HT-29 (cell line): ENCODE data around the gene MCTP2. TPM values are rescaled to one million over a fixed set of nuclear protein-coding genes. Genes with fewer than 3 reads are reported as not detected.

ENCODE experiments used
- DNase-seq: peaks from one replicate; pipeline ENCODE4 v3.0.0-alpha.2; 2015; ENCODE audit warnings: low spot score
- total RNA-seq: library from RNA; depleted of rRNA; stranded (reverse); fragments of >200 nt; shearing (Covaris generic); gene quantifications from 2 replicates; pipeline ENCODE4 v1.2.3, GENCODE V29; 2014

Gene MCTP2
- total RNA-seq, 1 experiment from 2014 or later, result 20.0 TPM

DNA sequence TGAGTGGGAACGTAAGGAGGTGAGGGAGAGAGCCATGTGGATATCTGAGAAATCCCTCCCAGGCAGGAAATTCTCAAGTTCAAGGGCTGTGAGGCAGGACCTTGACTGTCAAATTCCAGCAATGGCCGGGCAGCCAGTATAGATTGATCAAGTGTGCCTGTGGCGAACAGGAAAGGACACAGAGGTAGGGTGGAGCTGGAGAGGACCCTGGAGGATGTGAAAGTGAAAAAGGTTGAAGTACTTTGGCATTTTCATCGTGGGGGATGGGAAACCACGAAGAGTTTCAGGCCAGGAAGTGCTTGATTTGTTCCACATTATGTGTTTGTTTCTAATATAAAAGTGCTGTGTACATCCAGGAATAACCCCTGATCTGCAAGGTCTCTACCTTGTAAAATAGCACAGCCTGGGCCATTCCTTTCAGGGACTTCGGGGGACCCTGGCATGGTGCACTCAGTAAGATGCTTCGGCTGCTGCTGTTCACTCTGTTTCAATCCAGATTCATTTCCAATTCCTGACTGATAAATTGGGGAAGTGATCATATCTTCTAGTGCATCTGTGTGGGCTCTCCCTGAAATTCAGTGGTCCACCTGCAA lies 156.6 kb downstream of the MCTP2 start:
- DNase-seq, result no peak

DNA sequence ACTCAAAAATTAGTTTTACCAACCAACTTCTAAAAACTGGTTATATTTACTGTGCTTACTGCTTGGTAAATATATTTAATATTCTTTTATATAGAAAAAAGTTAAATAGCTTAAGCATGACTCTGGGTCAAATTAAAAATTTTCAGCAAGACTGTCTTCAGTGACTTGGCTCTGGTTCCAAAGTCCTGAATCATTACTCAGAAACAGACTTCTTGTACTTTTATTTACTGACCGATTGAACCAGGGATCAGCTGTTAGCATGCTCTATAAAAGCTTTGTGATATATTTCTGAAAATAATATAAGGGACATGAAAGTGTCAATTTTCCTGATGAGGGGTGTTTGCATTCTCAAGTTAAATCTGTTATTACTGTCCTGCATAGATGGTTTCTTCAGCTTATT lies 164.3 kb downstream of the MCTP2 start:
- DNase-seq, result no peak

DNA sequence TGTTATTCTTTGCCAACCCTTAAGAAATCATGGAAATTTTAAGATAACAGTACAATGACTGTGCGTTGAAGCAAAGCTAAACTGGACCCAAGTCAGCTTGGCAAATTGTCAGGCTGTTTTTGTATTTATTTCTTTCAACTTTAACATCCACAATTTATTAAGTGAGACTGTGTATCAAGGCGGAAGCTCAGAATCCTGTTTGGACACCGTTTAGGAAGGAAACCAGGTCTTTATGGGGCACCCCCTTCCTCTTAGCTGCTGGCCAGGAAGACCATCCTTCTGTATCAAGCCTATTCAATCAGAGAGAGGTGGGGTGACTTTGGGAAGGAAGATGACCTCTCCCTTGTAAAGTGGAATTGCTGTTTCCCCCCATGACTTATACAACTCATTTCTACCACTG lies 166.0 kb downstream of the MCTP2 start:
- no peak for DNase-seq

DNA sequence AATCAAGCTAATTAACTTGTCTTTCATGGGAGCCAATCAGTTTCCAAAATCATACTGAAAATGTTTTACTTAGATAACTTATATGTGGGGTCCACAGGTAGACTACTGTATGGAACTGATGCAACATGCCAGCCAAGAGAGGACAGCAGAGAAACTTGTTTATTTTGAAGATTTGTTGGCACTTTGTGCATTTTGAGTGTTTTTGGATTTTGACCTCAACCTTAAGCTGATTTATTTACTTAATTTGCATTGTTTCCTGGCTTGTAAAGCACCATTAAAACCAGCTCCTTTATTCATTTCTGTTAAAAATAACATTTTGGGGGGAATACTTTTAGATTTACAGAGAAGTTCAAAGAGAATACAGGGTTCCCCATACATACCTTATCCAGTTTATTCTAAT lies 166.6 kb downstream of the MCTP2 start:
- DNase-seq, result no peak

DNA sequence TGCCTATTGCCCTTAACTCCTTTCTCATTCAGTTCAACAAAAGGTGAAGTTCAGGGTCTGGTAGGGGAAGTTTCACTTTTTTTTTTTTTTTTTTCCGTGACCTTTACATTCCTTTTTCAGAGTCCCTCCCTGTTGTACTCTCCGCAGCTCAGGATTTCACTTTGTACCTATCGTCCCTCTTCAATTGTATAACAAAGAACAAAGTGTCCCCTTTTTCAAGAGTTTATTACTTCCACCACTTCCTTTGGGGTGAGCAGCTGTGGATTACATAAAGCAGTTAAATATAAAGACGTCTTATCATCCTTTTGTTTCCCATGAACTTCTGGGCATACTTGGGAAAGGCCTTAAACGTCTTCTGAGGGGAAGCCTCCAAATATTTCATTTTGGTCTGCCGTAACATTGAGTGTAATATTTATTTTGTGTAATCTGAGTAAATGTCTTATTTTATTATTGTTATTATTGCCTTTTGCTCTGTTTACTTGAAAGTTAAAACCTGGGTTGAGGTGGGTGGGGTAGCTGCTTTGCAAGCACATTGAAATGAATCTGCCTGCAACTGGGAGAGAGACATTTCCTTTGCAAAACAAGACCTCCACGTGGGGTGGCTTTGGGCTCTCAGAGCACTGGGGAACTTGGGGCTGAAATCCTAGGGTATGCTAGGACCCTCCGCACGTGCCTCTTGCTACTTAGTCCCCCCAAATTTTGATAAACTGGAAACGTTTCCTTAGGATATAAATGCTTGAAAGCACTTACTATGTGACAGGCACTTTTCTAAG lies 169.4 kb downstream of the MCTP2 start:
- no peak for DNase-seq

DNA sequence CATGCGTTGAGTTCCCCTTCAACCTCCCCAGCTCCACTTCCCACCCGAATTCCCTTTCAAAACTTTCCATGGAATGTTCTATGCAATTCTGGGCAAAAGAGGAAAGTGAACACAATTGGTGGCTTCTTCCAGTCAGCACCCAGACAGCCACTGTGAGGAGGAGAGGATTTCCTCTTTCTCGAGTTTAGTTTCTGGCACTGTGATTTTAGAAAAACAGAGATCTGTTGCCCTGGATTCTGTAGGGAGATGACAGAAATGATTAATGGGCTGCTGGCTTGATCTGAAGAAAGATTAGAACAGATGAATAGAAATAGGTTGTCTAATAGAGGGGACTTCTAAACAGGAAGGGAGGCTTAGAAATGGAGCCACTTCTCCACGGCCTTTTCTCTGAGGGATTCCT lies 172.0 kb downstream of the MCTP2 start:
- no peak for DNase-seq

DNA sequence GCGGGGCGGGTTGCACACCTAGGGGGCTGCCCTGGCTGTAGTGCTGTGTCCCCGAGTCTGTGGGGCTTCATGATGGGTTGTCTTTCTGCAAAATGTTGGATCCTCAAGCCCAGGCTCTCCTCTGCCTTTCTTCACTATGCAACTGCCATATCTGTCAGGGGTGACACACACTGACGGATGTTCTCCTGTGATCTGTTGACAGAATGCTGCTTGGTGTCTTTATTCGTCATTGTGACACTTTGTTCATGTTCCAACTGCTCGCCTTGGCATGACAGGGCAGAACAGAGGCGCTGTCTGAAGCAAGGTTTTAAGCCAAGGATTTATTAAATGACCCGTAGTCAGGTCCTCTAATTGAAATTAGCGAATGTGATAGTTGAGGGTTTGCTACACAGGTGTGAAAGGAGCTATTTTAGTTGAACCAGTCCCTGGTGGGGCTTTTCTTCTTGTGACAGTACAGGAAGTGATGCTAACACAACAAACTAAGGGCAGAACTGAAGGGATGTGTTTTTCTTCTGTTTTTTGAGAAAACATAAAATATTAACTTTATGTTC lies 173.4 kb downstream of the MCTP2 start:
- no peak for DNase-seq

DNA sequence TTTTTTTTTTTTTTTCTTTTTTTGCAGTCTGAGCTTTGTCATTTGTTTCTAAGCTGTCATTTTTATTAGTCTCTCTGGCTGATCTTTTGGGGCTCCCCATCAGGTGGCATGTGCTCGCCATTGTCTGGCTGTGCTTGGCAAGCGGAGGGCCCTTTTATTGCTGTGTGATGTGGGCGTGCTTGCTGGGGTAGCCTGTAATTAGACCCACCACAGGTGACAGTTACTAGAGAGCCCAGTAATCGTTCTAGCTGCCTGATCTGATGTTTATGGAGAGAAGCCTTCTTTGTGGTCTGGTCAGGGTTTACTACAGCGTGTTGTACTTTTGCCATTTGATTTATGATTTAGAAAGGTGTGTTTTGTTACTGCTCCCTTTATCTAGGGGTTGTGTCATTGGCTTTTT lies 179.9 kb downstream of the MCTP2 start:
- no peak for DNase-seq

DNA sequence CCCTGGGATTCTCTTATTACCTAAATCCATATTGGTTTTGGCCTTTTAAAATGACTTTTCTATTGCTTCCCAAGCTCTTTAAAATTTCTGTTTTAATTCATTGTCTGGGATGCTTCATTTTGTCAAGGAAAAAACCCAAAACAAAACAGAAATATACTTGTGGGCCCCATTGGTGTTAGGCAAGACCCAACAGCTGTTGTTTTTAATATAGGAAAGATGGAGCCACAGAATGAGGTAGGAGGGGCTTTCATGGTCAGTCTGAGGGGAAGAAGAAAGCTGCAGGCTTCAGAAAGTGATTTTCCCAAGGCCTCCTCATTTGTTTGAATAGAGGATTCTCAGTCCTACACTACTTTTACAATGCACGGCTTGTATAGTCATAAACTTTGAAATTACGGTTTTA lies 180.5 kb downstream of the MCTP2 start:
- no peak for DNase-seq

DNA sequence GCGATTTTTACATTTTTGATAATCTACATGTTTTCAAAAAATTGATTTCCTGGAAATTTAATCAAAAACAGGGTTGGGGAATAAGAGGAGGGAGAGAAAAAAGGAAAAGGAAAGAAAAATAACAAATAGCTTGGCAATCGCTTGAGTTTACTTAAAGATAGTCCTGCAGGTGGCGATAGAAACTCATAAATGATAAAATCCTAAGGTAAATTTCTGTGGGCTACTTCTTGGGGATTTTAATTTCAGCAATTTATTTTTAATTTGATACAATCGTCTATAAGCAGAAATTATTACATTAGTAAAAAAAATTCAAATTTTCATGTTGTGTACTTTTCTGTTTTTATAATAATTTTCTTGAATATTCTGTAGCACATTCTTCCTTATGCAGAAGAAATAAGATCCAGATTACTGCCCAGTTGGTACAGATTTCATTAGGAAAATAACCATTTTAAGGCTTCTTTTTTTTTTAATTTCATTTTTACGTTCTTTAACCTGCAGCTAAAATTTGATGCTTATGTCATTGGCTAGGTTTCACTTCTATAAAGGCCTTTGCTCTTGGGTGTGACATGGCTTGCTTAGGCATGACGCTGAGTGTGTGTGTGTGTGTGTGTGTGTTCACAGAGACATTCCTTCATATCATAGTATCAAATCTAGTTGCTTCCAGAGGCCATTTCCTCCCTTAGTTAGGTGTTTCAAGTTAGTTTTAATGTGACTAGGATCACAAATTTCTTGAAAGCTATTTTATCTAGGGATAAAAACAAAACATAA lies 181.8 kb downstream of the MCTP2 start:
- peak; percentile 59 for DNase-seq

DNA sequence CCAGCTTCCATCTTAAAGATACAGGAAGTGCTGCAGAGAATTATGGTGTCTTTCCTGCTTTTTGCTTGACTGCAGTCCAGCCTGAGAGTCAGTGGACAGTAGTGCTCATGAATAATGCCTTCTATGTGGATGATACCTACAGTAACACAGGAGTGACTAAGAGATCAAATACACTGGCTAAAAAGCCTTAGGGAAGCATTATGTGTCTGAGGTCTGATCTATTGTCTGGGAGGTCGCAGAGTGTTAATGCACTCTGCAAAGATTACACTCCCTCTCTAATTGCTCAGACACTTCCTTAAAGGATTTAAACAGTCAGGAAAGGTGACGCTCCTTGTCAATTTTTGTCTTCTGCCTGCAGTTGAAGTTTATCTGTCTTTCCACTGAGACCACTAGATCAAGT lies 183.6 kb downstream of the MCTP2 start:
- DNase-seq, result no peak

DNA sequence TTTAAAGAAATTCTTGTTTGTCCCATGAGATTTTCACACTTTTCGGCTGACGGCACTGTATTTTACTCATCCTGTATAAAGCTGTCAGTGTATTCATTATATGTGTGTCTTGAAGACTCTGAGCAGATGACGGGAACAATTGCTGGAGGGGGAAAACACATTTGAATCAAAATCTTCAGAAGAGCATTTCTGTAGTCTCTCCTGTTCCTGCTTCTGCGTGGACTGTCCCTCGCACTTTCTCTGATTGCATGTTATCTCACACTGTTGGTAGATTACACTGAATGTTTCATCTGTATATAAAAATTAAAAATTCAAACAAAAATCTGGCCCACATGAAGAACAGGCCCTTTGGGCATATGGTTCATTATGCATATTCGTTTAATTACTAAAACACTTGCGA lies 184.9 kb downstream of the MCTP2 start:
- no peak for DNase-seq

DNA sequence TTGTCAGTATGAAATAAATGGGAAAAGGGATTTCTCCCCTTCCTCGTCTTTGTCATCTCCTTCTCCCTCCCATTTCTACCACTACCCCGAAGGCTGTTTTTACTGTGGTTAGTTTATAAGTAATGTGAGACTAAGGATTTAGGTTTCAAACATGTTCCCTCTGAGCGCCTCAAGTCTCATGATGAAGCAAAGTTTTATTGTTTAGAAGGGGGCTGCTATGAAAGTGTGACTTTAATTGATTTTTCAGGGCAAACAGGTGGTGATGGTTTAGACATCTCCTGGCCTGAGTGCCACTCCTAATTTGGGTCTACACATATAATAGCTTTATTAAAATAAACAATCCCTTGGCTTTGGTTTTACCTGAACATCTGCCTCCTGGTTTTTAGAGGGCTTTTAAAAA lies 185.5 kb downstream of the MCTP2 start:
- no peak for DNase-seq

DNA sequence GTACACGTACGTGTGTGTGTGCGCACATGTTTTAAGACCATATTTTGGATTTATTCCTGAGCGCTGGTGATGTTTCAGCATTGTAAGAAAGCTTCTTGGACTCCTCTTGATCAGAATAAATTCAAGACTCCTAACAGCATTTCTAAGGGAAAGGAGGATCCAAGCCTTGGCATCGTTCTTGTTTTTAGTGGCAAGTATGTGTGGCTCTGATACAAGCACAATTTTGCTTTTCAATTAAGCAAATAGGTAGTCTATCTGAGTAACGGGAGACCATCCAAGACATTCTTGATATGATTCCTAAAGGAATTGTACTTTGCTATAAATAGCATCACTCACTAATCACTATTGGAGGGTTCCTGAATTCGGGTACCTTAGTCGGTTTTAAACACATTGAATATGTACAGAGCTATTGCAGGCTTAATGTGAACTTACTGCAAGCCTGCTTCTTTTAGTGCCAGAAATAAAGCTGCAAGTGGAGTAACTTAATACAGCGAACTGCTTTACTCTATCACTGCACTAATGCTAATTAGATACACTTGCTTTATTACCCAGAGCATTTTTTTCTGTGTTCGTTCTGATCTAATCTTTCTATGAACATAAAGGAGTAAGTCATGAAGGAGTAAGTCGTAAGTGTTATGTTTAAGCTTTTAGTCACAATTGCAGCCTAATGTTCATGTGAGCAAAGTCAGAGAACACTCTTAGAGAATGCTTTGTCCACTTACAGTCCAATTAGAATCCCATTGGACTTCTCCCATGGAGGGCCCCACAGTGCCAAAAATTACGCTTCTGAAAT lies 186.3 kb downstream of the MCTP2 start:
- DNase-seq, result no peak

DNA sequence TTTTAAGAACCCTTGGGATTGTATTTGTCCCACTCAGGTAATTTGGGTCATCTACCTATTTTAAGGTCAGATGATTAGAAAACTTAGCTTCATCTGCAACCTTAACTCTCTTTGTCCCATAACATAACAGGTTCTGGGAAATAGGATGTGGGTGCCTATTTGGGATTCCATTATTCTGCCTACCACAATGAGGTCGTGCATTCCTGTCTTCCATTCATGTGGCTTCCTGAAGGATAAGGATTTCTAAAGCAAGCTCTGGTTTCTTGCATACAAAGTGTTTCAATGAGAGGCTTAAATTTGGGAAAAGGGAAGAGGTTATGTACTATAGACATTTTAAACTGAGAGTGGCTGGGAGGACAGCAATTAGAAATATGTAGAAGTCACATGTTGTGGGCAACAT lies 190.3 kb downstream of the MCTP2 start:
- no peak for DNase-seq

DNA sequence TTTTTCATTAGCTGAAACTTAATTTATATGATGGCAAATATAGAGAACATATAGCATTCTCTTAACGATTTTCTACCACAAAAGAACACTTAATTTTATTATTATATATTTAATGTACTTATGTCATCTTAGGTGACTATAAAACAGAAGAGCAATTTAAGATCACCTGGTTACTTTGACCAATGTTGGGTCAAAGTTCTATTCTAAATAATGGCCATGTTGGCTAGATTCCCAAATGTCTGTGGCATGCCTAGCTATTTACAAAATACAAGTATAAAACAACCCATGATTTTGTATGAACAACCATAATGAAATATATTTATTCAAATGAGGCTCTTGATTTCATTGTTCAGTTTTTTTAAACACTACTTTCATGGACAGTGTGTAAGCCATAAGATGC lies 200.9 kb downstream of the MCTP2 start:
- DNase-seq, result no peak

DNA sequence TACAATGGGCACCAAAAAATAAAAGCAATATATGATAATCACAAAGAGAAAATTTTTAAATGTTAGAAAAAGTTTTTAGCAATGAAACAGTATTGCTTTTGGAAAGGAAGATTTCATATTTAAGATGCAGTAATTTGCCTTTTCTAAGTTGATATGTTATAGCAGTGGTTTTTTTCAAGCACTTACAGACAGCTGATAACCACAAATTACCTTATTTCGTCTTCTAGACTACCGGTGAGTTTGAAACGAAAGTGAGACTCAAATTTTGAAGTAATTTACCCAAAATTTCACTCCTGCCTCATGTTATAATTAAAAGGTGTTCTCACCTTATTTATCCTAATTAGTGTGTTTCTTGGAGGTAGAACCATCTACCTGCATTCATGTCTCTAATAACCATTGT lies 207.8 kb downstream of the MCTP2 start:
- no peak for DNase-seq

DNA sequence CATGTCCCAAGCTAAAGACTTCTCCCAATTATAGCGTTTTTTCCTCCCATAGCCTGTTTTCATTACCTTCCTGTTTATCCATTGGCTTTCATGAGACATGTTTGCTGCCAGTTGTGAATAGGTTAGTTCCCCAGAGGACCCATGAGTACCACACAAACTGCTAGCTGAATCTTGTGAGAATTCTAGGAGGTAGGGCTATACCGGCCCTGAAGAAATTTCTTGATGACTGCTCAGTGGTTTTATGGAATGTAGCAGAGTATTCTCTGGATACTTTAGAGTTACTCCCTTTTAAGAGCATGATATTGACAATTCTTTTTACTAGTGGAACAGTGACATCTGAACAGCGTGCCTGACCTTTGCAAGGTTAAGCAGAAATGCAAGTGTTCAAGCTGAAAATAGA lies 210.4 kb downstream of the MCTP2 start:
- no peak for DNase-seq

DNA sequence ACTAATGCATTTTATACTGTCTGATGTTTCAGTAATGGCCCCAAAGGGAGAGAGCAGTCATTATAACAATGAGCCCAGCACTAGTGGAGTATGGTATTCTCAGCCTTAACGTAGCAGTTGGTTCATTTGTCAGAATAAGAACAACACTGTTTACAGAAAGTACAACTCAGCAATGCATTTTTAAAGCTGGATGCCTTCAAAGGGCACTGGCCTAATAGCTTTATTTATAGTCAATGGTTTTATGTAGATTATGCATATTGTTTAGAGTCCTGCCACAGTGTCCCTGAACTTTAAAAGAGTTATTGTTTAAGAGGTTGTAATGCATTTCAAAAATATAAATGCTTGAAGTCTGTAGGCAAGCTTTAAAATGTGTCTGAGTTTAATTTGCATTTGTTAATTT lies 211.1 kb downstream of the MCTP2 start:
- no peak for DNase-seq

DNA sequence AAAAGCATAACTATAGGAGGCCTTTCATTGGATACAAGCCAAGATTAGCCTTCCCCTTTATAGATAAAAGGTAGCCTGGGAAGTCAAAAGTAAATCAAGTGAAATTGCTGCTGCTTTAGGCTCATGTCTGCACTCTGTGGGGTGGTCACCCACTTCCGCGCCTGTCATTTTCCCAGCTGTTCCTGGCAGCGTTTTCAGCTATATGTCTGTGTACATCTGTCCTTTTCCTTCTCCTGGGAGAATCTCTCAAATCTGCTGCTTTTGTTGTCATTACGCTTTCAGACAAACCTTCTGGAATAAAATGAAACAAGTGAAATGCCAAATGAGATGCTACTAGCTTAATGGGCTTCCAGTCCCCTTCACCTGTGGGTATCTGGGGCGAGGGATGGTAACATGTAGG lies 211.8 kb downstream of the MCTP2 start:
- no peak for DNase-seq

DNA sequence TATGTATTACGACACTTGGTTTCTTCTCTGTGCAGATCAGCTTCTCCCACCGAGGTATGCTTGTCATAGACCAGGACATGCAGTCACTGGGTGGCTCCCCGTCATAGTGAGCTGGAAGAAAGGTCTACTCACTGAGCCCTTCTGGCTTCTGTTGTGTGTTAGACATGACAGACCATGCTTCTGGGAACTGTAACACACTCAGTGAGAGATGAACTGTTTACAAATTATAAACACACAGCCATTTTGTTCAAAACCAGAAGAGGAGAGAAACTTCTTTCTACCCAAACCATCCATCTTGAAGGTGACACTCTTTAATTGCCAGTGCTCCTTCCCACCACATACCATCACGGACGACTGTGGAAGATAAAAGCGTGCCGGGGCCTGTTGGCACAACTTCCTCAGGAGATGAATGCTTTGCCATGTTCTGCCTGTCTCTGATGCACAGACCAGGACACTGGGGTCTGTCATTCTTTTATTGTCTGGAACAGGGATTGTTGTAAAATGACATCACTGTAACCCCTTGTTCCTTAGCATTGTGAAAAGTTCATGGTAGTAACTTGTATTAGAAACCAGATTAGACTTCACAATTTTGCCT lies 214.3 kb downstream of the MCTP2 start:
- no peak for DNase-seq
